Fibroblast of villous mesenchyme (primary cell): ENCODE data around the gene SUSD2. TPM values are rescaled to one million over a fixed set of nuclear protein-coding genes. Genes with fewer than 3 reads are reported as not detected.

Experiments
- DNase-seq: peaks from one replicate; pipeline ENCODE4 v3.0.0-alpha.2; 2010; ENCODE audit warnings: low read depth
- H3K4me3 ChIP-seq: 2 replicates; pipeline ENCODE4 v1.5.1; 2011; ENCODE audit warnings: low read depth, mild to moderate bottlenecking, low read length
- CTCF ChIP-seq: IDR thresholded peaks from 2 replicates; pipeline ENCODE4 v1.5.1; 2012; ENCODE audit warnings: low read depth, mild to moderate bottlenecking, low read length; ENCODE audit not compliant: insufficient read depth
- total RNA-seq: library from RNA; depleted of rRNA; stranded (reverse); fragments of >200 nt; gene quantifications from 2 replicates; pipeline ENCODE4 v1.2.3, GENCODE V29; 2012

Gene SUSD2
- total RNA-seq, 1 donor = 1.3 TPM

- TF ChIP-seq CTCF = no peak
- DNase-seq = no peak
- no peak overlapping the region for H3K4me3 ChIP-seq
Measured at GRCh38 chr22:24149198-24149590, 32.1 kb upstream of the SUSD2 start.

GRCh38 chr22:24153353-24153752 is 27.9 kb upstream of the SUSD2 start:
- TF ChIP-seq CTCF = no peak
- peak; percentile 65 for DNase-seq
- H3K4me3 ChIP-seq = no peak overlapping the region

- no peak for DNase-seq
- TF ChIP-seq CTCF = no peak
- H3K4me3 ChIP-seq = no peak overlapping the region
Measured at GRCh38 chr22:24153959-24154358, 27.3 kb upstream of the SUSD2 start.

- DNase-seq = no peak
- no peak for TF ChIP-seq CTCF
- H3K4me3 ChIP-seq = no peak overlapping the region
Measured at GRCh38 chr22:24154826-24155225, 26.5 kb upstream of the SUSD2 start.

- DNase-seq = peak; percentile 76
- peak; percentile 49 for TF ChIP-seq CTCF
Measured at GRCh38 chr22:24155627-24156140, 25.6 kb upstream of the SUSD2 start.

GRCh38 chr22:24156141-24156912 is 25.0 kb upstream of the SUSD2 start:
- TF ChIP-seq CTCF = no peak
- H3K4me3 ChIP-seq = peak overlapping the region; percentile 93
- DNase-seq = peak; percentile 62

More at GRCh38 chr22:24155627-24156140, 25.6 kb upstream of the SUSD2 start:
- peak overlapping the region; percentile 93 for H3K4me3 ChIP-seq
